HG03571 (cell line): ENCODE results near the gene LPIN3.

ENCODE experiments used
- ATAC-seq: cut with Tn5 transposase; IDR thresholded peaks from one replicate; pipeline ENCODE4 v1.9.1; 2021; ENCODE audit not compliant: unreplicated experiment

LPIN3 gene

DNA sequence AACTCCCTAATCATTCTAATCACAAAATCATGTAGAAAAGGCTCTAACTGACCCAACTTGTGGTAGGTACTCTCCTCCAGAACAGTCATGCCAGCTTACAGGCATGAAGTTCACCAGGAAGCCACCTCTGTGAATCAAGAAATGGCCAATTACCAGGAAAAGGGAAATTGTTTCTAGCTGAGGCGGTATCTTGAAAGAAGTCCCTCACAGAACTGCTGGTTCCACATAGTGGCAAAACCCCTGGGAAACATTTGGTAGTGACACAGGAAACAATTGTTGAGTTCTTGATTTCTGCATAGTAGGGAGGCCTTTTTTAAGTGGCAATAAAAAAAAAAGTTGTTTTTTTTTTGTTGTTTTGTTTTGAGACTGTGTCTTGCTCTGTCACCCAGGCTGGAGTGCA is 19.6 kb upstream of the LPIN3 start:
- no peak for ATAC-seq

DNA sequence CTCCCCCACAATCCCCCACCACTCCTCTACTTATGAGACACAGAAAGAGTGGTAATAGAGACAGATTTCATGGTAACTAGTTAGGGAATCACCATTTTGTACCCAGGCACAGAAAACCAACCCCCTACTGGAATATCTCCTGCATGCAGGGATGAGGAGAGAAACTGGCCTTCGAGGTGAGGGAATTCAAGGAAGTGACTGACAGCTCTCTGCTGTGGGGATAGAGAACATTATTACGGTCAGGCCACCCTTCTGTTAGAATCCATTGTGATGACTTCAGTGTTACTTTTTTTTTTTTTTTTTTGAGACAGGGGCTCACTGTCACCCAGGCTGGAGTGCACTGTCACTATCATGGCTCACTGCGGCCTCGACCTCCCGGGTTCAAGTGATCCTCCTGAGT is 13.4 kb upstream of the LPIN3 start:
- no peak for ATAC-seq

DNA sequence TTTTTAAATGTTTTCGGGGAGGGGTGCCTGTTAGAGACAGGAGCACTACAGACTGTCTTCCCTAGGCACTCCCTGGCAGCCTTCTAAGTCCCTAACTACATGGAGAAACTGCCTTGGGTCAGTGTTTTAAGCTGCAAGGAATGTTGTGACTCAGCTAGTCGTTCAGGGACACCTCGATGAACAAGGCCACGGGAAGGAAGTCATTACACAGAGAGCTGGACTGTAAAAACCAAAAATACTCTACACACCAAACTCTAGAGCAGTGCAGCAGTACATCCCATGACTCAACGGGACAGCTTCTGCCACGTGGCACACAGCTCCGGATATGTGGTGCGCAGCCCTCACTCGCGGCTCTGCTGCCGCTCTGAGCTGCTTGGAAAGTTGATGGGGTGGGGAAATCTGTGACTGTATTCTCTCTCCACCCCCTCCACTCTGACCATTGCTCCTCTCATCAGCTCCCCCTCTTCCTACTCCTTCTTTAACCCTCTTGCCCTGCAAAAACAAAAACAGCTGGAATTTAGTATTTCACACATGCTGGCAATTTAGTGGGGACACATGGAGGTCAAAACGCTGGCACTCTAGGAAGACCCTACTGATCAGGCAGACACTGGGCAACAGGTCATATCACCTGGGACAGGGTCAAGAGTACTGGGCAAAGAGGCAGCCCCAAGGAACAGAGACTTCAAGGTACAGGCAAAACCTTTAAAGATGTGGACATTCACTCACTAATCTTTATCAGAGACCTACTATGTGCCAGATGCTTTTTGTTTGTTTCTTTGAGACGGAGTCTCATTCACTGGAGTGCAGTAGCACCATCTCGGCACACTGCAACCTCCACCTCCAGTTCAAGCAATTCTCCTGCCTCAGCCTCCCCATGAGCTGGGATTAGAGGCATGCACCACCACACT is 10.9 kb upstream of the LPIN3 start:
- no peak for ATAC-seq

DNA sequence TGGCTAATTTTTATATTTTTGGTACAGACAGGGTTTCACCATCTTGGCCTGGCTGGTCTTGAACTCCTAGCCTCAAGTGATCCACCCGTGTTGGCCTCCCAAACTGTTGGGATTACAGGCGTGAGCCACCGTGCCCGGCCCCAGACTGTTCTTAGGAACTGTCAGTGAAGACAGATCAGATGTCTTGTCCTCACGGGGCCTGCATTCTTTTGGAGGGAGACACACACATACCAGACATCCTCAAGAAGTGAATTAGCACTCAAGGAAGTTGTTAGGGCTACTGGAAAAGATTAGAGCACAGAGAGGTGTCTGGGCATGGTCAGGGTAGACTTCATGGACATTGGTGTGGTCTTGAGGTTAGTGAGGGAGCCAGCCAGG is 10.3 kb upstream of the LPIN3 start:
- no peak for ATAC-seq

DNA sequence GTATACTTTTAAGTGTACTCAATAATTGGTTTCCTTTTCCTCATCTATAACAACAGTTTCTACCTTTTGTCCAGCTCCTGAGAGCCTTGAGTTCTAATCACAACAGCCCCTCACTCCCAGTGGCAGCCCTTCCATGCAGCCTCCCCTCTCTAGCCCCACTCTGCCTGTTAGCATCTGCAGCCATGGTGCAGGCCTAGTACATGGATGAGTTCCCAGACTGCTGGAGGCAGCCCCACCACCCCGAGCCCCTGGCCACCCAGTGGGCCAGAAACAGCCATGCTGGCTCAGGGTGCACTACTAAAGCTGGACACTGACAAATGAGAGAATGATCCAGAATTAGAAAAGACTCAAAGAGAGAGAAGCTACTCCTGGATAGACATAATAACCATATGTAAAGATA is 9.7 kb upstream of the LPIN3 start:
- no peak for ATAC-seq

DNA sequence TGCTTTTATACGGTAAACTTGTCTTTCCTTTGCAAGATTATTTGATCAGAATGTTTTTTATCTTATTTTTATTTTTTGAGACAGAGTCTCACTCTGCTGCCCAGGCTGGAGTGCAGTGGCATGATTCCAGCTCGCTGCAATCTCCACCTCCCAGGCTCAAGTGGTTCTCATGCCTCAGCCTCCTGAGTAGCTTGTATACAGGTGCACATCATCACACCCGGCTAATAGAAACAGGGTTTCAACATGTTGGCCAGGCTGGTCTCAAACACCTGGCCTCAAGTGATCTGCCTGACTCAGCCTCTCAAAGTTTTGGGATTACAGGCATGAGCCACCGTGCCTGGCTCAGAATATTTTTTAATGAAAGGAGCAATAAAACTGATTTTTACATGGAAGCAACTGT is 8.9 kb upstream of the LPIN3 start:
- ATAC-seq: no peak

DNA sequence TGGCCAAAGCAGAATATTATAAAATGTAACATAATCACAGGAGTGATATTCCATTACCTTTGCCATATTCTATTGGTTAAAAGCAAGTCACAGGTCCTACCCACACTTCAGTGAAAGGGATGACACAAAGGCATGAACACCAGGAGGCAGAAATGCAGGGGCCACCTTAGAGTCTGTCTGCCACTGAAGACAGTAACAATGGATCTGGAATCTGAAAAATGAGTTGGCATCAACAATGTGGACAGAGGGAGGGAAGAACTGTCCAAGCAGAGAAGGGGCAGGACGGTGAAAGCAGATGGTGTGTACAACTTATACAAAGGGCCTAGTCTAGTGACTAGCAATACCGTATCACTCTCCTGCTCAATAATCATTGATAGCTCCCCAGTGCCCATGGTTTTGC is 6.6 kb upstream of the LPIN3 start:
- ATAC-seq: no peak

DNA sequence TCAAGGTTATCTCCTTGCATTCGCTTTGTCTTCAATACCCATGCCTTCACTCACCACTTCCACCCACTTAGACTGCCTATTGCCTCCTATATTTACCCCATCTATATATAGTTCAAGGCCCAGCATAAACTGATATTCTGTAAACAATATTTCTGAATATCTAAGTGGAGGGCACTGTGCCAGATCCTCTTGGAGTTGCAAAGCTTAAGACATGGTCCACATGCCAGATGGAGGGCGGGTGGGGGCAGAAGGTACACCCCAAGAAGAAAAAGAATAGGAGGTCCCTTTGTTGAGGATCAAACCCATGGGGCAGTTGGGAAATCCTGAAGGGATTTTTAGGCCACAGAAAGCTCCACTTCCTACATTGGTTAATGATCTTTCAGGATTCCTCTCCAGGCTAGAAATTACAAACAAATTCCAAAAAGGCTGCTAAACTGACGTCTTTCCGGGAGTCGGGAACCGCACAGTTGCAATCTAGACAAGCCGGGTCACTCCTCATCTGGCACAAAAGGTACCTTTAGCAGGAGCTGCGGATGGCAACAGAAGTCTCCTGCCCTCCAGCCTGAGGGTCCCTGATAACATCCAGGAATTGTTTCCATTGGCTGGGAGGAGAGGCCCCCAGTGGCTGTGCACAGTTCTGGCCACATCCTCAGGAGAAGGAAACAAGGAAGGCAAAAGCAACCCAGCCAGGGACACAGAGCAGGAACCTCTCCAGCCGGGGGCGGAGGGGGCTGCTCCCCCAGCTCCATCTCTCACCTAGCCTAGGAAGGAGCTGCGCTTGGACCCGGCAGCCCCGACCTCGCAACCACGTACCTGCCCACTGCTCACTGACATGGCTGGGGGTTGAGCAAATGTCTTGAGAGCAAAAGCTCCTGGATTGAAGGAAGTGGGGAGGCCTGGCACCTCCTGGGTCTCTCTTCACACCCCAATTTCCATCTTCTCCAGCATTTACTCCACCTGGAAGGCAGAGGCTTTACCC is 5.9 kb upstream of the LPIN3 start:
- no peak for ATAC-seq

DNA sequence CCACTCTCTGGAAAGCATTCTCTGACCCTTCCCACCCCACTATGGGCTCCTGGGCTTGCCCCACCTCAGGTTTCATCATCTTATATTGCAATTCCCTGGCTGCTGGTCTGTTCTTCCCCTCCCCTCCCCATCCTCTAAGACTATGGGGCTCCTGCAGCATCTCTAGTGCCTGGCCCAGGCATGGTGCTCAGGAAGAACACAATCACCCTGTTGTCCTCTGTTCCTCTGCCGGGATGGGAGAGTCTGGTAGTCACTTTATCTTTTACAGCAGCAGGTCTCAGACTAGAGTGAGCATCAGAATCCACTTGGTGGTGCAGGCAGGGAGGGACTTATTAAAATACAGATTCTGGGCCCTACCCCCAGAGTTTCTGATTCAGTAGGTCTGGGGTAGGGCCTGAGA is 5.0 kb upstream of the LPIN3 start:
- ATAC-seq: no peak

DNA sequence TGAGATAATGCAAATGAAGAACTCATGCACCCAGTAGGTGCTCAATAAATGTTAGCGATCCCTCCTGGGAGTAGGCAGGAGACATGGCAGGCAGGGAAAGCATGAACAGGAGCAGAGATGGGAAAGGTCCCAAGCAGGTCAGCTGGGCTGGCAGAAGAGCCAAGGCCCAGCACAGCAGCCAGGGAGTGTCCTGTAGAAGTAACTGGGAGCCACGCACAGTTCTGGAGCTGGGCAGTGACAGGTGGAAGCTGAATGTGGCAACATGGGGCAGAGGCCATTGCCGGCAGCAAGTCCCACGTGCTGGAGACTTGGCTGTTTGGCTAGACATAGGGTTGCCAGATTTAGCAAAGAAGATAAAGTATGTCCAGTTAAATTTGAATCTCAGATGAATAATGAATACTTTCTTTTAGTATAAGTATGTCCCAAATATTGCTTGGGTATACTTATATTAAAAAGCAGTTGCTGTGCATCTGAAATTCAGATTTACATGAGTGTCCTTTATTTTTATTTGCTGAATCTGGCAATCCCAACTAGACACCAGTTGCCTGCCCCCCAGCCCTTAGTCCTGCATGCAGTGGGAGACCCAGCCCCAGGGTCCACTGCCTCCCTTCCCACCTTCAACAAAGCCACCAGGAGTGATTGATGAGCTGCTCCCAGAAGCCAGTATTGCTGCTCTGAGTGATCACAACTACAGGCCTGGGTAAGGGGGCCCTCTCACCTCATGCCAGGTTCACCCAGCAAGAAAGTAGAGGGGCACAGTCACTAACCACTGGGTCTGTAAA is 3.7 kb upstream of the LPIN3 start:
- ATAC-seq: no peak

DNA sequence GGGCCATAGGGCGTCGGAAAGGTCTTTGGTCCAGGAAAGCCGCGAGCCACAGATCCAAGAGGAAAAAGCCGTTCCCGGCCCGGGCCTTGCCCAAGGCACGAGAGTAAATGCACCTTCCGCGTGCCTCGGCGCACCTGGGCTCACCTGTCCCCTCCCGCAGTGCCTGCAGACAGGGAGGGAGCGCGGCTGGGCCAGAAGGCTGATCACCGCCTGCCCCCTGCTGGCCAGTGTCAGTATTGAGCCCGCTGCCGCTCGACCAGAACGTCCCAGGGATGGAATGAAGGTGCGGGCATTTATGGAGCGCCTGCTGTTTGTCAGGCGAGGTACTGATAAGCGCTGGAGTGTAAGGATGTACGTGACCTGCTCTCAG is 679 bp upstream of the LPIN3 start:
- no peak for ATAC-seq

DNA sequence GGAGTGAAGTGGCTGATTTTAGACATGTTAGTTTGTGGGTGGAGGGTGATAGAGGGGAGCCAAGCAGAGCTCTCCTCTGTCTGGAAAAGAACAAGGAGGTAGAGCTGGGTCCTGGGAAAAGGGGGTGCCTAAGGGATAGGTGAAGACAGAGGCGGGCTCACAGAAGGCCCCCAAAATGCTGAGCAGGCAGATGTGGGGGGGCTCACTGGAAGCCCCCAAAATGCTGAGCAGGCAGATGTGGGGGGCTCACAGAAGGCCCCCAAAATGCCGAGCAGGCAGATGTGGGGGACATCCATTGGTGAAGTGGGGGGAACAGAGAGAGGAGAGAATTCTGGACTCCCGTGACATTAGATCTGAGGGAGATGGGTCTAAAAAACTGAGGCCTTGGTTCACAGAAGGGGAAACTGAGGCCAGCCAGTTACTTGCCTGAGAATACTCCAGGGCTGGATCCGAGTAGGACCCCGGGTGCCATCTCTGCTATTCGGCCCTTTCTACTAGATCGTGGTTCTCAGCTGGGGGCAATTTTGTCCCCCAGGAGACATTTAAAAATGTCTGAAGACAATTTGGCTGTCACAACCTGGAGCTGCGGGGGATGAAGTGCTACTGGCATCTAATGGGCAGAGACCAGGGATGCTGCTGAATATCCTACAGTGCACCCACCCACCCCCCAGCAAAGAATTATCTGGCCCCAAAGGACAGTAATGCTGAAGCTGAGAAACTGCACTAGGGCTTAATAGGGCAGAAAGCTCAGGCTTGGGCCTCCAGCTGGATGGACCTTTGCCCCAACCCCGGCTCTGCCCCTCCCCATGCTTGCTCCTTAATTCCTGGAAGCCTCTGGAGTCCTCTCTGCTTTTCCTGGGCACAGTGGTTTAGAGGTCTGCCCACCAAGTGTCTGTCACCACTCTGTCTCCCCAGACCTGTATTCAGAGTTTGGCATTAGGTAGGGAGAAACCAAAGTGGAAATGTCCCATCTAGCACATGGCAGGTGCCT is 2.1 kb downstream of the LPIN3 start:
- no peak for ATAC-seq

DNA sequence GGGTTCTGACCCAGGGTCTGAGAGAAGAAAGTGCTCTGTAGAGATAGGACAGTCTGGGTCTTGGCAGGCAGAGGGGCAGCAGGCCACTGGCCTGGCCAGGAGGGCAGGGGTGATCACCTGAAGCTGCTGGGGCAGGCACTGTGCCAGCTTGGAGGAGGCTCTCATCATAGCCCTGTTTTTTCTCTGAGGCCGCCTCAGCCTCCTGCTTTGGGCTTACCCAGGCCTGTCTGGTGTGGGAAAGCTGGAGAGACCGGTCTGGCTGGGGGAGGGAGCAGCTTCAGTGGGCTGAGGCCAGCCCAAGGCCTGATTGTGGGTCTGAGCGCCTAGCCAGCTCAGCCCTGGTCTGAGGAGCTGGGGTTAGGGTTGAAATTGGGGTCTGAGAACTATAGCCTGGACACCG is 3.9 kb downstream of the LPIN3 start:
- no peak for ATAC-seq

DNA sequence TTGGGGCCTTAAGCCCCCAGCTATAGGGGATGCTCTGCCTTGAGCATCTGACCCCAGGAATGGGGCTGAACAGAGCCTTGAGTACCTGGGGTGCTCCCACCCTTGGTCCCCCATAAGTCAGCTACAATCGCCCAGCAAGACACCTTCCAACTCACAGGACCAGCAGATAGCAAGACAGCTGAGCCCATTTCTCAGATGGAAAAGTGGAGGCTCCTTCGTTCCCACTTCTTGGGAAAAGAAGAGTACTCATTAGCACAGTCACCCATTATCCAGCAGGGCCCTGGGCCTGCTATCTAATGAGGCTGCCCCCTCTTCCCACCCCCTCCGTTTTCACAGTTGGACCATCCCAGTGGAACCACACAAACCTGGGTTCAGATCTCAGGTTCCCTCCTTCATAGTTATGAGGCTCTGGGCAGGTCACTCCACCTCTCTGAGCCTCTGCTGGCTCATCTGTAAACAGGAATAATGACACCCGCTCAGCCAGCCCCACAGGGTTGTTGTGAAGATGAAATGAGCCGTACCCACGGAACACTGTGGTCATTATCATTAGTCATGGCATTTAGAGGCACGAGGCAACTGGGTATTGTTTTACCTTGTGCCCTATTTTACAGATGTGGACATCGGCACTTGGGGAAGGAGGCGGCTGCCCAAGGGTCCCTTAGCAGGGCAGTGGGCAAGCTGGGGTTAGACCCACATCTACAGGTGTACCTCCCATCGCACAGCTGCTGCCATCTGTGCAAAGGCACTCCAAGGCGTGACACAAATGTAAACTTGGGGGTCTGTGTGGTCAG is 4.5 kb downstream of the LPIN3 start:
- no peak for ATAC-seq

DNA sequence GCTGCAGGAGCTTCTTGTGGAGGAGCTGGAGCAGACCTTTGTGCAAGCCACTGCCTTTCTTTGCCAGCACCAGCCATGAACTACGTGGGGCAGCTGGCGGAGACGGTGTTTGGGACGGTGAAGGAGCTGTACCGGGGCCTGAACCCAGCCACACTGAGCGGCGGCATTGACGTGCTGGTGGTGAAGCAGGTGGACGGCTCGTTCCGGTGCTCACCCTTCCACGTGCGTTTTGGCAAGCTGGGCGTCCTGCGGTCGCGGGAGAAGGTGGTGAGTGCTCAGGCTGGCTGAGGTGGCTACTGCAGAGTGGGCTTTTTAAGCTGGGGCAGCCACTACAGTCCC is 5.1 kb downstream of the LPIN3 start:
- no peak for ATAC-seq

DNA sequence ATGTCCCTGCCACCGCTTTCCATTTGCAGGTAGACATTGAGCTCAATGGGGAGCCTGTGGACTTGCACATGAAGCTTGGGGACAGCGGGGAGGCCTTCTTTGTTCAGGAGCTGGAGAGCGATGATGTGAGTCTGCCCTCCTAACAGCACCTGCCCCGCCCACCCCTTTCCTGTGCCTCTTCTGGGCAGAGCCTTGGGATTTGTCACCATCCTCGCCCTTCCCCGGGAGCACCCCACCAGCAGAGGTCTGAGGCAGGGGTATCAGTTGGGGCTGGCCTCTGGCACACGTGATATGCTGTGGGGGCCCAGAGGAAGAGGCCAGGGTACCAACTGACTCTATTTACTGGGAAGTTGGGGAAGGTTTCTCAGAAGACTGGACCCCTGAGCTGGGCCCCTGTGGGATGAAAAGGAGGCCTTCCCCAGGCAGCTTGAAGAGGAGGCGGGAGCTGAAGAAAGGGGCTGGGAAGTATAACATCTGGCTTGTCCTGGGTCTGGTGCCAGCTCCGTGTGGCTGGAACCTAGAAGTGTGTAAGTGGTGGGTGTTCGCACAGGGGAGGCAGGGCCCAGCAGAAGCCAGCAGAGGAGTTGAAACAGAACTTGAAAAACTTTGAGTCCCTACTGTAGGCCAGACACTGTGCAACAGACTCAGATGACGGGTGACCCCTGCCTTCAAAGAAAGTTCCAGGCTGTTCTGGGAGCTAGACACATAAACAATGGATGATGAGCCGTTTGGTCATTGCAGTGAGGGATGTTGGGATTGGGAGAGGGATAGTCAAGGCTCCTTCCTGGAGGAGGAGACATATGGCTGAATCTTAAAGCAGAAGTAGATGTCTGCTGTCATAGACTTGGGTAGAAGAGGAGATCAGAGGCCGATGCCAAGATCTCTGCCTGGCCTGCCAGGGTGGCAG is 7.2 kb downstream of the LPIN3 start:
- no peak for ATAC-seq

DNA sequence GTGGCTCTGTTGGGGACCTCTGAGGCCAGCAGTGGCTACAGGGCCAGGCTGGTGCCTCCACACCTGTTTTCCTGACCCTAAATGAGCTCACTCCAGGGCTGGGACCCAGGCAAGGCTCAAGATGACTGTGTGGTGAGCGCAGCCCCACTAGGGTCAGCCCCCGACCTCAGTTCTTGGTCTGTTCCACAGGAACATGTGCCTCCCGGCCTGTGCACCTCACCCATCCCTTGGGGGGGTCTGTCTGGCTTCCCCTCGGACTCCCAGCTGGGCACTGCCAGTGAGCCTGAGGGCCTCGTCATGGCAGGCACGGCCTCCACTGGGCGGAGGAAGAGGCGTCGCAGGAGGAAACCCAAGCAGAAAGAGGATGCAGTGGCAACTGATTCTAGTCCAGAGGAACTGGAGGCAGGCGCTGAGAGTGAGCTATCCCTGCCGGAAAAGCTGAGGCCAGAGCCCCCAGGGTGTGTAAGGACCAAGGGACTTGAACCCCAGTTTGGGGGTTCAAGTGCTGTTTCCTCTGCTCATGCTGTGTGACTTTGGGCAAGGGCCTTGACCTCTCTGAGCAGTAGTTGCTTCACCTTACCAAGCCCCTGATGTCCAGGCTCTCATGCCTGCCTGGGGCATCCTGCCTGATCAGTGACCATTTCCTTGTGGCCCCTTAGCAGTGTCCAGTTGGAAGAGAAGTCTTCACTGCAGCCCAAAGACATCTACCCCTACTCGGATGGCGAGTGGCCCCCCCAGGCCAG is 8.0 kb downstream of the LPIN3 start:
- no peak for ATAC-seq

DNA sequence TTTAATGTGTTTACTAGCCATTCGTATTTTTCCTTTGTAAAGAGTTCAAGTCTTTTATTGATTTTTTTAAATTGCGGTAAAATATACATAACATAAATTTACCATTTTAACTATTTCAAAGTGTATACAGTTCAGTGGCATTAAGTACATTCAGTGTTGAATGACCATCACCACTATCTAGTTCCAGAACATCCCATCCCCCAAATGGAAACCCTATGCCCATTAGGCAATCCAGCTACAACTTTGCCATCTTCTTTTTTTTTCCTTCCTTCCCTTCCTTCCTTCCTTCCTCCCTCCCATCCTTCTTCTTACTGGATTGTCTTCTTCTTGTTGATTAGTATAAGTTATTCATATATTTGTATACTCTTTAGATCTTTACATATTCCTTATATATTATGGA is 8.6 kb downstream of the LPIN3 start:
- no peak for ATAC-seq
